ENCODE data around the gene MYOCOS. TPM values are rescaled to one million over a fixed set of nuclear protein-coding genes. Genes with fewer than 3 reads are reported as not detected.
"Not testable (repeated sequence)": the region's sequence is repeated elsewhere in the genome, so short reads cannot be mapped to it uniquely, and the experiment has no call there.

The MYOCOS gene
- total RNA-seq, 2 donors from 2014 or later, result 0.11 TPM; not detected in 1

GRCh38 chr1:171606402-171606941 is 15.6 kb upstream of the MYOCOS start:
- Mint-ChIP-seq H3K27ac (no peak overlapping the region), H3K4me1 (no peaks in the 10 kb centered on the region), H3K27me3 (no peaks in the 10 kb centered on the region), H3K36me3 (ENCODE audit: low read depth) (no peaks in the 10 kb centered on the region), H3K9me3 (no peaks in the 10 kb centered on the region), H3K4me3 (no peak overlapping the region)
- no peak for ATAC-seq (replicated peaks)

GRCh38 chr1:171610385-171610784 is 11.7 kb upstream of the MYOCOS start:
- no peaks in the 10 kb centered on the region for H3K9me3 Mint-ChIP-seq
- no peak overlapping the region for H3K27ac Mint-ChIP-seq
- no peaks in the 10 kb centered on the region for H3K4me1 Mint-ChIP-seq
- ATAC-seq (replicated peaks), result no peak
- no peak overlapping the region for H3K4me3 Mint-ChIP-seq
- H3K27me3 Mint-ChIP-seq, result no peaks in the 10 kb centered on the region
- no peaks in the 10 kb centered on the region for H3K36me3 Mint-ChIP-seq (ENCODE audit: low read depth)

- ATAC-seq (replicated peaks), result no peak
- H3K4me3 Mint-ChIP-seq, result no peak overlapping the region
- no peaks in the 10 kb centered on the region for H3K9me3 Mint-ChIP-seq
These were observed 10.7 kb upstream of the MYOCOS start for GRCh38 chr1:171611306-171611705.

GRCh38 chr1:171613282-171613681 is 8.8 kb upstream of the MYOCOS start:
- Mint-ChIP-seq H3K27ac (no peak overlapping the region), H3K27me3 (peaks cover 4% of the 10 kb centered on the region), H3K4me1 (no peaks in the 10 kb centered on the region), H3K9me3 (no peaks in the 10 kb centered on the region), H3K4me3 (no peak overlapping the region), H3K36me3 (ENCODE audit: low read depth) (no peaks in the 10 kb centered on the region)
- no peak for ATAC-seq (replicated peaks)

More at GRCh38 chr1:171611306-171611705, 10.7 kb upstream of the MYOCOS start:
- Mint-ChIP-seq H3K27me3 (no peaks in the 10 kb centered on the region), H3K36me3 (ENCODE audit: low read depth) (no peaks in the 10 kb centered on the region), H3K4me1 (no peaks in the 10 kb centered on the region), H3K27ac (no peak overlapping the region)

GRCh38 chr1:171615122-171615906 is 6.7 kb upstream of the MYOCOS start:
- not testable (repeated sequence) for H3K4me3 Mint-ChIP-seq; ATAC-seq (replicated peaks); H3K9me3 Mint-ChIP-seq; H3K27ac Mint-ChIP-seq; H3K36me3 Mint-ChIP-seq (ENCODE audit: low read depth); H3K27me3 Mint-ChIP-seq; H3K4me1 Mint-ChIP-seq

- ATAC-seq (replicated peaks), result no peak
- no peak overlapping the region for H3K4me3 Mint-ChIP-seq
- no peak overlapping the region for H3K27ac Mint-ChIP-seq
- no peaks in the 10 kb centered on the region for H3K4me1 Mint-ChIP-seq
- H3K27me3 Mint-ChIP-seq, result peaks cover 4% of the 10 kb centered on the region
- no peaks in the 10 kb centered on the region for H3K36me3 Mint-ChIP-seq (ENCODE audit: low read depth)
- H3K9me3 Mint-ChIP-seq, result no peaks in the 10 kb centered on the region
These were observed 5.5 kb upstream of the MYOCOS start for GRCh38 chr1:171616586-171616985.

GRCh38 chr1:171623651-171624331 is 1.7 kb downstream of the MYOCOS start:
- Mint-ChIP-seq H3K27me3 (peaks cover 6% of the 10 kb centered on the region), H3K36me3 (ENCODE audit: low read depth) (no peaks in the 10 kb centered on the region), H3K4me1 (no peaks in the 10 kb centered on the region), H3K9me3 (no peaks in the 10 kb centered on the region), H3K27ac (no peak overlapping the region), H3K4me3 (no peak overlapping the region)
- ATAC-seq (replicated peaks), result no peak

GRCh38 chr1:171625225-171625624 is 3.2 kb downstream of the MYOCOS start:
- no peak for ATAC-seq (replicated peaks)
- Mint-ChIP-seq H3K27me3 (peaks cover 18% of the 10 kb centered on the region), H3K4me3 (no peak overlapping the region), H3K27ac (no peak overlapping the region), H3K36me3 (ENCODE audit: low read depth) (no peaks in the 10 kb centered on the region), H3K9me3 (no peaks in the 10 kb centered on the region), H3K4me1 (no peaks in the 10 kb centered on the region)

- H3K4me3 Mint-ChIP-seq, result no peak overlapping the region
- H3K27ac Mint-ChIP-seq, result no peak overlapping the region
- H3K36me3 Mint-ChIP-seq (ENCODE audit: low read depth), result no peaks in the 10 kb centered on the region
- no peaks in the 10 kb centered on the region for H3K9me3 Mint-ChIP-seq
- ATAC-seq (replicated peaks), result no peak
- no peaks in the 10 kb centered on the region for H3K4me1 Mint-ChIP-seq
- H3K27me3 Mint-ChIP-seq, result peaks cover 20% of the 10 kb centered on the region
These were observed 5.0 kb downstream of the MYOCOS start for GRCh38 chr1:171627020-171627419.

GRCh38 chr1:171628225-171628624 is 6.2 kb downstream of the MYOCOS start:
- no peaks in the 10 kb centered on the region for H3K36me3 Mint-ChIP-seq (ENCODE audit: low read depth)
- H3K4me1 Mint-ChIP-seq, result no peaks in the 10 kb centered on the region
- no peak overlapping the region for H3K4me3 Mint-ChIP-seq
- no peak overlapping the region for H3K27ac Mint-ChIP-seq
- no peaks in the 10 kb centered on the region for H3K9me3 Mint-ChIP-seq
- H3K27me3 Mint-ChIP-seq, result peaks cover 22% of the 10 kb centered on the region
- no peak for ATAC-seq (replicated peaks)

- Mint-ChIP-seq H3K27me3 (peaks cover 4% of the 10 kb centered on the region), H3K9me3 (no peaks in the 10 kb centered on the region), H3K27ac (no peak overlapping the region), H3K36me3 (ENCODE audit: low read depth) (no peaks in the 10 kb centered on the region), H3K4me3 (no peak overlapping the region), H3K4me1 (no peaks in the 10 kb centered on the region)
- ATAC-seq (replicated peaks), result no peak
These were observed 13.6 kb downstream of the MYOCOS start for GRCh38 chr1:171635661-171636060.

GRCh38 chr1:171636141-171636540 is 14.1 kb downstream of the MYOCOS start:
- no peak overlapping the region for H3K27ac Mint-ChIP-seq
- no peaks in the 10 kb centered on the region for H3K36me3 Mint-ChIP-seq (ENCODE audit: low read depth)
- H3K9me3 Mint-ChIP-seq, result no peaks in the 10 kb centered on the region
- no peaks in the 10 kb centered on the region for H3K4me1 Mint-ChIP-seq
- H3K4me3 Mint-ChIP-seq, result no peak overlapping the region
- ATAC-seq (replicated peaks), result no peak
- H3K27me3 Mint-ChIP-seq, result peaks cover 4% of the 10 kb centered on the region

- Mint-ChIP-seq H3K27ac (no peak overlapping the region), H3K9me3 (no peaks in the 10 kb centered on the region), H3K4me1 (no peaks in the 10 kb centered on the region), H3K36me3 (ENCODE audit: low read depth) (no peaks in the 10 kb centered on the region), H3K27me3 (no peaks in the 10 kb centered on the region), H3K4me3 (no peak overlapping the region)
- no peak for ATAC-seq (replicated peaks)
These were observed 16.0 kb downstream of the MYOCOS start for GRCh38 chr1:171637928-171638576.

GRCh38 chr1:171640225-171640624 is 18.2 kb downstream of the MYOCOS start:
- H3K36me3 Mint-ChIP-seq (ENCODE audit: low read depth), result no peaks in the 10 kb centered on the region
- ATAC-seq (replicated peaks), result no peak
- H3K4me1 Mint-ChIP-seq, result peaks cover 5% of the 10 kb centered on the region
- H3K27me3 Mint-ChIP-seq, result no peaks in the 10 kb centered on the region
- no peak overlapping the region for H3K4me3 Mint-ChIP-seq
- no peaks in the 10 kb centered on the region for H3K9me3 Mint-ChIP-seq
- no peak overlapping the region for H3K27ac Mint-ChIP-seq

Measured in activated T-helper 17 cell treated with anti-CD3 and anti-CD28 coated beads, Interleukin-2, amount 50 U/mL, for 72 hours (primary cell).